Endothelial cell of umbilical vein (primary cell): ENCODE results near the gene DSG2. TPM values are rescaled to one million over a fixed set of nuclear protein-coding genes. Genes with fewer than 3 reads are reported as not detected.

ENCODE experiments used
- BruUV-seq: library from RNA; stranded (reverse); fragments of 400-500 nt; replicated peaks from 2 replicates; lab custom pipeline; 2021; lab: Mats Ljungman, UMichigan
- CTCF ChIA-PET: fragments of 300-600, 350-600 bp; sonication (Branson Sonifier 250); formaldehyde crosslinking; loops from one replicate; lab custom pipeline; 2021; ENCODE audit warnings: antibody characterized with exemption, inconsistent platforms; lab: Charles Lee
- POLR2A ChIA-PET: fragments of 300-600, 350-600 bp; sonication (Branson Sonifier 250); formaldehyde crosslinking; loops from one replicate; lab custom pipeline; 2021; ENCODE audit warnings: antibody characterized with exemption, inconsistent platforms; lab: Charles Lee
- DNase-seq: peaks from one replicate; pipeline ENCODE4 v3.0.0-alpha.2; 2011; ENCODE audit warnings: low read depth, low spot score
- FAIRE-seq: peaks from 2 replicates; lab custom pipeline; 2011; peaks lifted over from hg19 to GRCh38; lab: Jason Lieb, UNC
- H2AFZ ChIP-seq: 2 replicates; pipeline ENCODE4 v1.6.0; 2012; ENCODE audit warnings: low read depth, low read length, control low read depth, inconsistent platforms
- H3K27ac ChIP-seq: 2 replicates; pipeline ENCODE4 v1.5.1; 2011; ENCODE audit warnings: low read depth, mild to moderate bottlenecking, control low read depth, low read length, moderate library complexity; ENCODE audit not compliant: insufficient read depth
- H3K27me3 ChIP-seq, 2 experiments: 2 replicates each; pipeline versions ENCODE4 v1.6.0 to v1.6.1; 2011; ENCODE audit warnings: low read length in 2 of 2, mixed read lengths in 1 of 2; ENCODE audit not compliant: control insufficient read depth in 2 of 2, insufficient read depth in 2 of 2
- H3K36me3 ChIP-seq, 2 experiments: 2 replicates in 1 of 2; 3 replicates in 1 of 2; pipeline ENCODE4 v1.5.1; 2011; ENCODE audit warnings: low read length in 2 of 2, mild to moderate bottlenecking in 1 of 2, moderate library complexity in 1 of 2; ENCODE audit not compliant: control insufficient read depth in 2 of 2, insufficient read depth in 2 of 2; ENCODE audit errors: extremely low read depth in 1 of 2
- H3K4me1 ChIP-seq: 3 replicates; pipeline ENCODE4 v1.5.1; 2011; ENCODE audit warnings: mild to moderate bottlenecking, low read length; ENCODE audit not compliant: control insufficient read depth, insufficient read depth; ENCODE audit errors: extremely low read depth
- H3K4me2 ChIP-seq: 2 replicates; pipeline ENCODE4 v1.6.1; 2011; ENCODE audit warnings: low read length, control low read depth, mixed read lengths; ENCODE audit not compliant: insufficient read depth
- H3K4me3 ChIP-seq, 3 experiments: fragments of 200-600 bp in 1 of 3; sonication (generic), shearing (Covaris generic) in 1 of 3; replicated peaks in 1 of 3; 2 replicates each; pipeline ENCODE4 v1.5.1; 2011 to 2016; ENCODE audit warnings: control low read depth in 3 of 3, low read length in 3 of 3, mild to moderate bottlenecking in 2 of 3, inconsistent platforms in 1 of 3, low read depth in 1 of 3, moderate library complexity in 1 of 3; ENCODE audit not compliant: insufficient read depth in 1 of 3
- H3K79me2 ChIP-seq: 2 replicates; pipeline ENCODE4 v1.6.0; 2012; ENCODE audit warnings: low read length, inconsistent platforms; ENCODE audit not compliant: control insufficient read depth, insufficient read depth
- H3K9ac ChIP-seq: replicated peaks from 2 replicates; pipeline ENCODE3; 2011; ENCODE audit warnings: low read length, control low read depth; ENCODE audit not compliant: insufficient read depth; ENCODE audit errors: extremely low read depth
- H3K9me1 ChIP-seq: replicated peaks from 3 replicates; pipeline ENCODE4 v1.6.0; 2011; ENCODE audit warnings: mild to moderate bottlenecking, low read length; ENCODE audit not compliant: control insufficient read depth, insufficient read depth; ENCODE audit errors: extremely low read depth
- H3K9me3 ChIP-seq: replicated peaks from 2 replicates; pipeline ENCODE4 v1.5.1; 2012; ENCODE audit warnings: low read length, inconsistent platforms; ENCODE audit not compliant: control insufficient read depth, insufficient read depth
- H4K20me1 ChIP-seq: replicated peaks from 2 replicates; pipeline ENCODE3; 2011; ENCODE audit warnings: mild to moderate bottlenecking, low read length; ENCODE audit not compliant: control insufficient read depth, insufficient read depth; ENCODE audit errors: extremely low read depth
- EZH2 ChIP-seq: IDR thresholded peaks from 2 replicates; pipeline ENCODE4 v1.6.1; 2012; ENCODE audit warnings: borderline replicate concordance, low read depth, mild to moderate bottlenecking, moderate library complexity, low read length, inconsistent platforms; ENCODE audit not compliant: severe bottlenecking
- FOS ChIP-seq: IDR thresholded peaks from 2 replicates; pipeline ENCODE4 v1.6.1; 2011; ENCODE audit warnings: mild to moderate bottlenecking, low read length, moderate library complexity, borderline replicate concordance; ENCODE audit not compliant: insufficient read depth
- GATA2 ChIP-seq: IDR thresholded peaks from 2 replicates; pipeline ENCODE4 v1.7.0; 2011; ENCODE audit warnings: low read depth, mild to moderate bottlenecking, moderate library complexity, mixed read lengths, low read length; ENCODE audit not compliant: insufficient read length, insufficient read depth
- JUN ChIP-seq: IDR thresholded peaks from 2 replicates; pipeline ENCODE4 v1.6.1; 2011; ENCODE audit warnings: borderline replicate concordance, low read depth; ENCODE audit not compliant: insufficient read length, insufficient read depth
- MYC ChIP-seq: IDR thresholded peaks from one replicate; pipeline ENCODE4 v1.6.1; 2011; ENCODE audit warnings: mild to moderate bottlenecking, low read depth, low read length
- POLR2A ChIP-seq: IDR thresholded peaks from 2 replicates; pipeline ENCODE4 v1.6.1; 2012; ENCODE audit warnings: low read depth, mild to moderate bottlenecking, control low read depth, low read length
- POLR2AphosphoS5 ChIP-seq: IDR thresholded peaks from 2 replicates; pipeline ENCODE4 v1.6.1; 2012; ENCODE audit warnings: low read depth, mild to moderate bottlenecking, control low read depth, low read length, moderate library complexity; ENCODE audit not compliant: insufficient read depth
- dilution Hi-C: fragments of 300-500 bp; cut with MboI; formaldehyde crosslinking; loops from one replicate; pipeline ENCODE4 v1.15.0; 2019; ENCODE audit warnings: low sequenced_read_pairs; ENCODE audit not compliant: extremely low pct_ligation_motif_present
- intact Hi-C: fragments of 100-400 bp; cut with micrococcal nuclease; formaldehyde crosslinking; loops from one replicate; pipeline ENCODE4 v1.10.0; 2022
- polyA plus RNA-seq, 4 experiments: library from polyadenylated mRNA; depleted of rRNA in 3 of 4; stranded (reverse) in 3 of 4; unstranded in 1 of 4; fragments of >200 nt; gene quantifications; 2 replicates each; pipeline versions ENCODE4 v1.2.1 to v1.2.3, GENCODE V29; 2011 to 2012; ENCODE audit warnings: missing spikeins in 1 of 4
- total RNA-seq: library from RNA; stranded (reverse); gene quantifications from 2 replicates; pipeline ENCODE4 v1.2.3, GENCODE V29; 2021
- TF ChIP-seq, protein P1 (sequence below): IDR thresholded peaks from 2 replicates; pipeline ENCODE4 v1.6.1; 2011; ENCODE audit not compliant: insufficient read depth, insufficient read length
- TF ChIP-seq, protein P2 (sequence below), 2 donors: IDR thresholded peaks; 1 replicate in 1 of 2; 2 replicates in 1 of 2; pipeline ENCODE4 v1.5.1; 2011; ENCODE audit warnings: low read length in 2 of 2, mild to moderate bottlenecking in 2 of 2, moderate library complexity in 2 of 2, control low read depth in 1 of 2, inconsistent platforms in 1 of 2, low read depth in 1 of 2; ENCODE audit not compliant: insufficient read depth in 1 of 2; ENCODE audit errors: extremely low read depth in 1 of 2

The DSG2 gene
- total and polyA plus RNA-seq, 2 donors (not counting 3 experiments of a cell fraction or from before 2014, with no cell fraction given): 0.04 TPM

DNA sequence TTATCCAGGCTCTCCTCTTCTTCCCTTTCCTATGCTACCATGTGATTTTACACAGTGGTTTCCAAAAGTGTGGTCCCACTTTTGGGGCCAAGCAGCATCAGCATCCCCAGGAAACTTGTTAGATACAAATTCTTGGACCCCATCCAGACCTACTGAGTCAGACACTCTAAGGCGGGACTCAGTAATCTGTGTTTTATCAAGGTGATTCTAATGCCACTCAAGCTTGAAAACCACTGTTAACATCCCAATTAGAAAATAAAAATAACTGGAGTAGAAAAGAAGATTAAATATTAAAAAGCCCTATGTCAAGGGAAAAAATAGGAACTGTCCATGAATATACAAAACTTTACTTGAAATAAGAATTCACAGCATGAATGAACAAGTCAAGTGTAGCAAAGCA lies 10.8 kb downstream of the DSG2 start:
- POLR2A ChIA-PET: no interaction called here
- no peaks in the 10 kb centered on the region for H4K20me1 ChIP-seq
- H3K79me2 ChIP-seq: no peaks in the 10 kb centered on the region
- DNase-seq (no peak), FAIRE-seq (no peak)
- CTCF ChIA-PET: no interaction called here
- no peak overlapping the region for H3K4me2 ChIP-seq
- H3K9me1 ChIP-seq: no peaks in the 10 kb centered on the region
- H3K4me1 ChIP-seq: no peaks in the 10 kb centered on the region
- intact Hi-C loops (no loop called here), dilution Hi-C loops (no loop called here)
- H2AFZ ChIP-seq: no peak overlapping the region
- no TSS peak for BruUV-seq
- H3K27ac ChIP-seq: no peak overlapping the region
- no peaks in the 10 kb centered on the region for H3K36me3 ChIP-seq
- no peak overlapping the region for H3K9ac ChIP-seq
- no peak overlapping the region for H3K4me3 ChIP-seq
- TF ChIP-seq FOS: no peak
- no peak for TF ChIP-seq MYC
- TF ChIP-seq EZH2: no peak
- no peak for TF ChIP-seq POLR2AphosphoS5
- TF ChIP-seq, protein P1, sequence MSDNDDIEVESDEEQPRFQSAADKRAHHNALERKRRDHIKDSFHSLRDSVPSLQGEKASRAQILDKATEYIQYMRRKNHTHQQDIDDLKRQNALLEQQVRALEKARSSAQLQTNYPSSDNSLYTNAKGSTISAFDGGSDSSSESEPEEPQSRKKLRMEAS: no peak
- TF ChIP-seq GATA2: no peak
- no peak for TF ChIP-seq POLR2A
- no peak for TF ChIP-seq JUN
- TF ChIP-seq, protein P2, sequence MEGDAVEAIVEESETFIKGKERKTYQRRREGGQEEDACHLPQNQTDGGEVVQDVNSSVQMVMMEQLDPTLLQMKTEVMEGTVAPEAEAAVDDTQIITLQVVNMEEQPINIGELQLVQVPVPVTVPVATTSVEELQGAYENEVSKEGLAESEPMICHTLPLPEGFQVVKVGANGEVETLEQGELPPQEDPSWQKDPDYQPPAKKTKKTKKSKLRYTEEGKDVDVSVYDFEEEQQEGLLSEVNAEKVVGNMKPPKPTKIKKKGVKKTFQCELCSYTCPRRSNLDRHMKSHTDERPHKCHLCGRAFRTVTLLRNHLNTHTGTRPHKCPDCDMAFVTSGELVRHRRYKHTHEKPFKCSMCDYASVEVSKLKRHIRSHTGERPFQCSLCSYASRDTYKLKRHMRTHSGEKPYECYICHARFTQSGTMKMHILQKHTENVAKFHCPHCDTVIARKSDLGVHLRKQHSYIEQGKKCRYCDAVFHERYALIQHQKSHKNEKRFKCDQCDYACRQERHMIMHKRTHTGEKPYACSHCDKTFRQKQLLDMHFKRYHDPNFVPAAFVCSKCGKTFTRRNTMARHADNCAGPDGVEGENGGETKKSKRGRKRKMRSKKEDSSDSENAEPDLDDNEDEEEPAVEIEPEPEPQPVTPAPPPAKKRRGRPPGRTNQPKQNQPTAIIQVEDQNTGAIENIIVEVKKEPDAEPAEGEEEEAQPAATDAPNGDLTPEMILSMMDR (IDR thresholded peaks at IDR 0.05; ENCODE audit: extremely low read depth in 1 of 2, insufficient read depth in 1 of 2, low read depth in 1 of 2, low read length in 2 of 2): no peak
- no peaks in the 10 kb centered on the region for H3K27me3 ChIP-seq
- H3K9me3 ChIP-seq: no peaks in the 10 kb centered on the region
